ENCODE data around the gene RIPPLY3.
"Not testable (repeated sequence)": the region's sequence is repeated elsewhere in the genome, so short reads cannot be mapped to it uniquely, and the experiment has no call there.

RIPPLY3 gene

DNA sequence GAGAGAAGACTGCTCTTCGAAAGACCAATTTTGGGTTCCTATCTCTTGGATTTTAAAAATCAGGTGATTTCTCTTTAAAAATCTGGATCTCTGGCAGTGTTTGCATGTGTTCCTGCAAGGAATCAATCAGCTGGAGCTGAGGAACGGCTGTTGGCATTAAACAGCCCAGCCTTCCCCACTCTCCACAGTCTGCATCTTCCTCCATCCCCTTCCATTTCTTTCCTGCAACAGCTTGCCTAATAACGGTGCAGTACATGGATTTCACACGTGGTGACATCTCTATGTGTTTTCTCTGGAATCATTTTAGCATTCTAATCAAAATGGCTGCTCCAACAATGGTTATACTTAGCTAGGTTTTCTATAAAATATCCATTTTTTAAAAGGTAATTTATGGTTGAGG, 20.0 kb downstream of the RIPPLY3 start:
- no peak for DNase-seq

DNA sequence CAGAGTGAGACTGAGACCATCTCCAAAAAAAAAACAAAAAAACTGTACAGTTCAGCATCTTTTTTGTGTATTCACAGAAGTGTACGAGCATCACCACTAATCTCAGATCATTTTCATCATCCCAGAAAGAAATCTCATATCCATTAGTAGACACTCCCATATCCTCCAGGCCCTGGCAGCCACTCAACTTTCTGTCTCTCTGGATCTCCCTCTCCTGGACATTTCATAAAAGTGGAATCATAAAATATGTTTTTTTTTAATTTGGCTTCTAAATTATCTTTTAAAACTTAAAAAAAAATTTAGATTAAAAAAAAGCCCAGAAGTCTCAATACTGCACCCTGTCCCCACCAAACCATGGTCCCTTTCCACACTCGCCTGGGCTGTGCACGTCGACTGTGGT, 22.1 kb downstream of the RIPPLY3 start:
- no peak for DNase-seq

DNA sequence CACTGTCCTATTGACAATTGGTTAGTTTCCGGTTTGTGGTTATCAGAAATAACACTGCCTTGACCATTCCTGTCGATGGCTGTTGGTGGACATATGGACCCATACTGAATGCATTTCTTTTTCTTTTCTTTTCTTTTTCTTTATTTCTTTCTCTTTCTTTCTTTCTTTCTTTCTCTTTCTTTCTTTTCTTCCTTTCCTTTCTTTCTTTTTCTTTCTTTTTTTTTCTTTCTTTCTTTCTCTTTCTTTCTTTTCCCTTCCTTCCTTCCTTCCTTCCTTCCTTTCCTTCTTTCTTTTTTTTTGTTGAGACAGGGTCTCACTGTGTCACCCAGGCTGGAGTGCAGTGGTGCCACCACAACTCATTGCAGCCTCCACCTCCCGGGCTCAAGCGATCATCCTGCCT, 24.4 kb downstream of the RIPPLY3 start:
- DNase-seq: no peak

DNA sequence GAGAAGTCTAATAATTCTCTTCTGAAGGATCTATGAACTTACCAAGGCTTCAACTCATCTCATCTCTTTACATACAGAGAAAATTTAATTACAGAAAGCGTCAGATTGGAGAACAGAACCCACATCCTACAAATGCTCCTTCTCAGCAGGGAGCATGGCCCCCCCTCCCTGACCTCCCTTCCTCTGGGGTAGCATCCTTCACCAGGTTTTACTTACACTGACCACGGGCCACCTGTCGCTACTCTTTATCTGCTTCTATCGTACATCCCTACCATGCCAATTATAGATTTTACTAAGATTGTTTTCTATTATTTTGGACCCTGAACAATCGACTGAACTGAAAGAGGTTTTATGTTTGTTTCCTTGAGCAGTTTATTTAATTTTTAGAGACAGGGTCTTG, 25.8 kb downstream of the RIPPLY3 start:
- DNase-seq: no peak

DNA sequence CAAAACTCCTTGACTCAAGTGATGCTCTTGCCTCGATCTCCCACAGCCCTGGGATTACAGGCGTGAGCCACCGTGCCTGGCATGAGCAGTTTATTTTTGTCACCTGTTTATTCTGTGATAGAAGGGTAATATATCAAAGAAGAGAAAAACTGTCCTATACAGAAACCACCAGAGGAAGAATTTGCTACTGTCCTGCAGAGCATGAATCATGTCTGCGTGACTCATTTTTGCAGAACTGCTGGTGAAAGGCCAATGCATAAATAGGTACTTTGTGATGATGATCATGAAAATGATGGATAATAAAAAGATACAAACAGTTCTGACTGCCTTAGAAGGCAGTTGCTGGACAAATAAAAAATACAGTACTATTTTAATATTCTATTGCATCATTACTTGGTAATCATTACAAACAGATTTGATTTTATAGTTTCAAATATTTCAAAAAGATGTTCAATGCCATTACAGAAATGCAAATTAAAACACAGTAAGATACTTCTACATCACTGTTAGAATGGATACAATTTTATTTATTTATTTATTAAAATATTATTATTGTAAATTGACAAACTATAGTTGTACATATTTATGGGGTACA, 26.5 kb downstream of the RIPPLY3 start:
- DNase-seq: no peak

DNA sequence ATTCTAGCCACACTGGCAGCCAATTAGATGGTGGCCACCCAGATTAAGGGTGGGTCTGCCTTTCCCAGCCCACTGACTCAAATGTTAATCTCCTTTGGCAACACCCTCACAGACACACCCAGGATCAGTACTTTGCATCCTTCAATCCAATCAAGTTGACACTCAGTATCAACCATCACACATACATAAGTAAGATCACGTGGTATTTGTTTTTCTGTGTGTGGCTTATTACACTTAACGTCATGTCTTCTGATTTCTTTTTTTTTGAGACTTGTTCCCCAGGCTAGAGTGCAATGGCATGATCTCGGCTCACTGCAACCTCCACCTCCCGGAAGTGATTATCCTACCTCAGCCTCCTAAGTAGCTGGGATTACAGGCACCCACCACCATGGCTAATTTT, 27.9 kb downstream of the RIPPLY3 start:
- not testable (repeated sequence) for DNase-seq

DNA sequence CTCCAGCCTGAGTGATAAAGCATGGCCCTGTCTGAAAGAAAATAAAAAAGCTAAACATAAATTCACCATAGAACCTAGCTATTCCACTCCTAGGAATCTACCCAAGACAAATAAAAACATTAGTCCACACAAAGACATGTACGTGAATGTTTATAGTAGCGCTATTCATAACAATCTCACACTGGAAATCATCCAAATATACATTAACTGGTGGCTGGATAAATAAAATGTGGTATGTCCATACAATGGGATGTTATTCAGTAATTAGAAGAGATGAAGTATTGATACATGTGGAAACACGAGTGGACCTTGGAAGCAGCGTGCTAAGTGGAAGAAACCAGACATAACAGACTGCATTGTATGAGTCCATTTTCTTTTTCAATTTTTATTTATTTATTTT, 29.7 kb downstream of the RIPPLY3 start:
- no peak for DNase-seq

DNA sequence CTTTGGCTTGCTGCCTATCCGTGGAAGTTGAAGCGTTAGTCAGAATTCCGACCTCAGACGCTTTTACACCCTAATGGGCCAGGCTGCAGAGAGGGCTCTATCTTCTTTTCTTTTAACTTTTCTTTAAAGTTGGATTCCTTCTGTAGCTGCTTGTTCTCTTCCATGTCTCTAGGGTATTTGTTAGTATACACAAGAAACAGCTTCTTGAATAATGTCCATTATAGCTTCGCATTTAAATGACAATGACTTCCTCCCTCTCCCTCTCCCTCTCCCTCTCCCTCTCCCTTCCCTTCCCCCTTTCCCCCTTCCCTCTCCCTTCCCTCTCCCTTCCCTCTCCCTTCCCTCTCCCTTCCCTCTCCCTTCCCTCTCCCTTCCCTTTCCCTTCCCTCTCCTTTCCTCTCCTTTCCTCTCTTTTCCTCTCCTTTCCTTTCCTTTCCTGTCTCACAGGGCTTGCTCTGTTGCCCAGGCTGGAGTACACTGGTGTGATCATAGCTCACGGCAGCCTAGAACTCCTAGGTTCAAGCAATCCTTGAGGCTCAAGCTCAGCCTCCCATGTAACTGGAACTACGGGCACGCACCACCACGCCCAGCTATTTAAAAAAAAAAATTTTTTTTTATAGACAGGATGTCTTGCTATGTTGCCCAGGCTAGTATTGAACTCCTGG, 33.0 kb downstream of the RIPPLY3 start:
- DNase-seq: no peak

DNA sequence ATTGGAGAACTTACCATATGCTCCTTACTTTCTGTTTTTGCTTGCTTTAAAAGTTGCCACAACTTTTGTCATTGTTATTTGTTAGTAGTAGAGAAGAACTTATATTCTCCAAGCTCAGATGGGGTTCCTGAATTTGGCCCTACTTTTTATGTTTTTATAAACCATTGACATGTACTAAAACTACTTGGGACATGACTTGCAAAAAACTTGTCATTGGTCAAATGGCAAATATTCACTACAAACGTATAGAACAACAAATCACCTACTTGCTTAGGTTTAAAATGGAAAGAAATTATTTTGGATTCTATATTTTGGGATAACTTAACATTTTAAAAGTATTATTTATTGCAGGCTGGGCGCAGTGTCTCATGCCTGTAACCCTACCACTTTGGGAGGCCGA, 33.7 kb downstream of the RIPPLY3 start:
- no peak for DNase-seq

DNA sequence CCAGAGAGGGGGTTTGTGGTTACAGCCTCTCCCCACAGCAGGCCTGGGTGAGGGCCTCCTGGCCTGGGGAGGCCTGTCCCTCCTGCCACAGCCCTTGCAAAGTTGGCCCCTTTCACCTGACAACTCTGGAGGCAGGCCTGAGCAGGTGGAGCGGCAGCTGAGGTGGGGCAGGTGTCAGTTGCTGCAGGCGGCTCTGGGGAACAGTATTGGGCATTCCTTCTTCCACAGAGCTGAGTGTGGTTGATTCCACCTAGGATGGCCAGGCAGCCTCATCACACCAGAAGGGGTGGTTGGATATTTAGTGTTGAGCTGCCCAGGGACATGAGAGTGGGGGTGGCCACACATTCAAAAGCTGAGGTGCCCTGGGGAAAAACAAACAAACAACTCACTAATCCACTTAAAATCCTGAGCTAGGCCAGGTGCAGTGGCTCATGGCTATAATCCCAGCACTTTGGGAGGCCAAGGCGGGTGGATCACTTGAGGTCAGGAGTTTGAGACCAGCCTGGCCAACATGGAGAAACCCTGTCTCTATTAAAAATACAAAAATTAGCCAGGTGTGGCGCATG, 35.3 kb downstream of the RIPPLY3 start:
- peak; percentile 10 for DNase-seq

DNA sequence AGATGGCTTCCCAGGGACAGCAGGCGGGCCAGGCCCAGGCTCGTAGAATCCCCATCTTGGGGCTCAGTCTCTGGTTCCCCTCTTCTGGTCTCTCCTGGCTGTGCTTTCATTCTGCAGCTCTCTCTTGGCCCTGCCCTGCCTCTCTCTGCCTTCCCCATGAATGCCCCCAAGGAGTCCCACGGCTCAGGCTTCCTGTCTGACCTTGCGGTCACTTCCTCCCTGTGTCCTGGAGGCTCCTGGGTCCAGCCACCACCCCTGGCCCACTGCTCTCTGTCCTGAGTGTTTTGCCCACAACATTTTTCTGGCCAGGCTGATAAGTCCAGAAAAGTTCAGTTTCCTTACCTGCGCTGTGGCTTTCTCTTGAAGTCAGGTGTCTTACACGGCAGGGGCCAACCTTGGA, 37.3 kb downstream of the RIPPLY3 start:
- DNase-seq: no peak

DNA sequence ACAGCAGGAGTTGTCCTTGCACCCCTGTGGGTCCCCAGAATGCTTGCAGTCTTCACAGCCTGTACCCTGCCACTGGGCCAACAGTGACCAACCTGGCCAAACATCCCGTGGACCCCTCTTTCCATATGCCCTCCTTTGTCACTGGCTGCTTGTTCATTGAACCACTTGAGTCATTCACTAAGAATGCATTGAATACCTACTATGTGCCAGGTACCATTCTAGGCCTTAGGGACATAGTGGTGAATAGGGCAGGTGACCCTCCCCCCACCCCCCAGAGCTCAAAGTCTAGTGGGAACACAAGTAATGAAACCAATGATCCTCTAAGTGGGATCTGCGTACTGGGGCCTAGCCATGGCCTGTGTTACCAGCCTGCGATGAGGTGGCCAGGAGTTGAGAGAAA, 38.1 kb downstream of the RIPPLY3 start:
- DNase-seq: no peak

DNA sequence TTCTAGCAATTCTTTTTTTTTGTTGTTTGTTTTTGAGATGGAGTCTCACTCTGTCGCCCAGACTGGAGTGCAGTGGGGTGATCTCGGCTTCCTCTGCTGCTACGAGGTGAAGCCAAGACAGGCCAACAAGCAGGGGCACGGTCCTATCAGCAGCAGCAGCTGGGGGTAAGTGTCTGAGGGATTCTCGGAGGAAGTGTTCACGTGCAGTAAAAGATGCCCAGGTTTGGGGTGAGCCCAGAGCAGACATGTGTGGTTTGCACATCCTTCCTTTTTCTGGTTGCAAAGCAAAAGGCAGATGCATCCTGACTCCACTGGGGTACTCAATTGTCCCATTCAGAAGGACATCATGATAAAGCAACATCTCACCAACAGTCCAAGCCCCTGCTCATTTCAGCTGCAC, 38.6 kb downstream of the RIPPLY3 start:
- no peak for DNase-seq

DNA sequence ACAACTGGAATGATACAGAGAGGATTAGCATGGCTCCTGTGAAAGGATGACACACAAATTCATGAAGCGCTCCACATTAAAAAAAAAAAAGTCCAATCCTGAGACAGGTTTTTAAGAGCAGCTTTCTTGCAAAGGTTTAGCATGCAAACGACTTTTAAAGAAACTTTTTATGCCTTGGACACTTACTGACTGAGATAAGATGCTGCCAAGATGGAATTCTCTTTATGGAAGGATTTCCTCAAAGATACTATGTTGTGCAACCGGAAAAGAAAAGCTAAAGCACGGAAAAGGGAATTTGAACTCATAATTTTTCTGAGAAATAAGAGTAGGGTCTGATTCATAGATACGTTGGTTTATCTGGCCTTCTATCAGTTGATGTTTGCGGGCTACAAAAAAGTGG, 39.1 kb downstream of the RIPPLY3 start:
- no peak for DNase-seq

DNA sequence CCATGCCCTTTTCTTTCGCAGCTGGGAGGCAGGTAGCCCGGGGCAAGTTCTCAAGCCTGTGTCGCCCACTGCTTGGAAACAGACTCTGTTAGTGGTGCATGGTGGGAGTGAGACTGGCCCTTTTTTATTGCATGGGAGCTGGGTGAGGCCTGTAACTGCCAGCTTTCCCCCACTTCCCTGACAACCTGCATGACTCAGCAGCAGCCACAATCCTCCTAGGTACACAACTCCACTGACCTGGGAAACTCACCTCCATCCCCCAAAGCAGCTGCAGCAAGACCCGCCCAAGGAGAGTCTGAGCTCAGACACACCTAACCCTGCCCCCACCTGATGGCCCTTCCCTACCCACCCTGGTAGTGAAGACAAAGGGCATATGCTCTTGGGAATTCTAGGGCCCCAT, 40.6 kb downstream of the RIPPLY3 start:
- no peak for DNase-seq

DNA sequence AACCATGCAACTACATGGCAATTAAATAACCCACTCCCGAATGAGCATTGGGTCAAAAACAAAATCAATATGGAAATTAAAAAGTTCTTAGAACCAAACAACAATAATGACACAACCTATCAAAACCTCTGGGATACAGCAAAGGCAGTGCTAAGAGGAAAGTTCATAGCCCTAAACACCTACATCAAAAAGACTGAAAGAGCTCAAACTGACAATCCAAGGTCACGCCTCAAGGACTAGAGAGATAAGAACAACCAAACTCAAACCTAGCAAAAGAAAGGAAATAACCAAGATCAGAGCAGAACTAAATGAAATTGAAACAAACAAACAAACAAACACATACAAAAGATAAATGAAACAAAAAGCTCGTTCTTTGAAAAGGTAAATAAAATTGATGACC, 43.2 kb downstream of the RIPPLY3 start:
- DNase-seq: not testable (repeated sequence)

DNA sequence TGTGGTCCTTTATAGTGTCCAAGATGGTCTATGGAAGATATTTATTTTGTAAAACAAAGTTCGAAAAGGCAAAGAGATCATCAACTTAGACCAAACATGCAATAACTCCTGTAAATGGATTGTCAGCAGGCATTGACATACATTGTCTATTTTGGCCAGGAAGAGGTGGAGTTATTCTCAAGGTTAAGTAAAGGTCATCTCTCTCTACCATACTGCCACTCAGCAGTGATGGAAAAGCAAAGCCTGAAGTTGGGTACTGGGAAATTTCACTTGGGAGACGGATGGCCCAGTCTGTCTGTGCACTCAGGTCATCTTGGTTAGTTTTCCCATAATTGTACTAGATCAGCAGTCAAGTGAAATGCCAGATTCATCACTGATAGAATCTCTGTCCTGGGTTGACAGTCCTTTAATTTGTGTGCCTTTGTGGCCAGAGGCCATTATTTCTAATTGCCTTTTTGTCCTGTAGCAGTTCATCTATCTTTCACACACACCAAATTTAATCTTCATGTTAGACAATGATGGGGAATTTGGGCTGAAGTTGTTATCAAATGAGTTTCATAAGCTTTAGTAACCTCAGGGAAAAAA, 48.9 kb downstream of the RIPPLY3 start:
- no peak for DNase-seq

DNA sequence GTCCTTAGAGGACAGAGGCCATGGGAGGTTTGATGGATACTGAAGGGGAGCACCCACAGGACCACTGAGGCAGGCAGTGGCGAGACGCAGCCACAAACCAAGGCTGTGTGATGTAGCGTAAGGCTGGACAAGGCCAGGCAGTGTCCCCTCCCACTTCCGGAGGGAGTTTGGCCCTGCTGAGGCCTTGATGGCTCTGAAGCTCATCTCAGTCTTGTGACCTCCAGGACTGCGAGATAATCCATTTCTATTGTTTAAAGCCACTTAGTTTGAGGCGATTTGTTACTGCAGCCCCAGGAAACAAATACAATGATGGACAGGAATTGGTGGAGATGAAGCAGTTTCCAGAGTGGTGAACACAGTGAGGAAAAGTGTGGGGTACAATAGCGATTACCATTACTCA, 51.1 kb downstream of the RIPPLY3 start:
- DNase-seq: no peak

DNA sequence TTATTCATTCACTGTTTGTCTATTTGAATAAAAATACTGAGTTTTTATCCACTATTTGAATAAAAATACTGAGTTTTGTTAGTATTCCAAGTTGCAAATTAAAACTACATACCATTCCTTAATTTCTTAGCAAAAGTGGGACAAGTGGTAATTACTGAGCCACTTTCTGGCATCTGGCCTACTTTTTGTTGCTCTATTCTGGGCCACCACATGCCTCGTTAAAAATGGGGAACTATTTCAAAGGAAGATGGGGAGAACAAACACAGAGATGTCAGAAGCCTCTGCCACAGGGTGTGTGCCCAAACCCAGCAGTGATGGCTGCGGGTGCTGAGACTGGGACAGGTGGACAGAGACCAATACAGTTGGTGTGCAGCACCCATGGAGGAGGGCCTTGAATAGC, 51.8 kb downstream of the RIPPLY3 start:
- DNase-seq: peak; percentile 3

DNA sequence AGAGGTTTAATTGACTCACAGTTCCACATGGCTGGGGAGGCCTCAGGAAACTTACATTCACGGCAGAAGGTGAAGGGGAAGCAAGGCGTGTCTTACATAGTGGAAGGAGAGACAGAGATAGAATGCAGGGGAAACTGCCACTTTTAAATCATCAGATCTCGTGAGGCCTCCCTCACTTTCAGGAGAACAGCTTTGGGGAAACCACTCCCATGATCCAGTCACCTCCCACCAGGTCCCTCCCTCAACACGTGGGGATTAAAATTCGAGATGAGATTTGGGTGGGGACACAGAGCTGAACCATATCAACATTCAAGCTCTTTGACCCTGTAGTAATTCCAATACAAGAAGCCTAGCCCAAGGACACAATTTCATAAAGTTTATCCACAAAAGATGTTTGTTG, 52.7 kb downstream of the RIPPLY3 start:
- DNase-seq: no peak

DNA sequence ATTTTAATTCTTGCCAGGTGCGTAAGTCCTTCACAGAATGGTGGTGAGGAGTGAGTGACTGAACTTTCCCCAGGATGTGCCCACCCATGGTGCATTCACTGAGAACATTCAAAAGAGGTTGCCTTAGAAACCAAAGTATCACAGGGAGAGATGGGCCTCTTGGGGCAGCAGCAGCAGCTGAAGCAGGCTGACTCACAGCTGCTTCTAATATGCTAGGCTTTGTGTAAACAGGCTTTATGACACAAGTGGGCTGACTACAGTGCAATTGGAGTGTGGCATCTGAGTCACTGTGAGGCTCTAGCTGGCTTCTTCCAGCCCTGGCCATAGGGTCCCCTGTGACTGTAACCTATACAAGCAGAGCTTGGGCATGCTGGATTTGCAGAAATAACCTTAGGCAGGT, 53.8 kb downstream of the RIPPLY3 start:
- DNase-seq: peak; percentile 98

DNA sequence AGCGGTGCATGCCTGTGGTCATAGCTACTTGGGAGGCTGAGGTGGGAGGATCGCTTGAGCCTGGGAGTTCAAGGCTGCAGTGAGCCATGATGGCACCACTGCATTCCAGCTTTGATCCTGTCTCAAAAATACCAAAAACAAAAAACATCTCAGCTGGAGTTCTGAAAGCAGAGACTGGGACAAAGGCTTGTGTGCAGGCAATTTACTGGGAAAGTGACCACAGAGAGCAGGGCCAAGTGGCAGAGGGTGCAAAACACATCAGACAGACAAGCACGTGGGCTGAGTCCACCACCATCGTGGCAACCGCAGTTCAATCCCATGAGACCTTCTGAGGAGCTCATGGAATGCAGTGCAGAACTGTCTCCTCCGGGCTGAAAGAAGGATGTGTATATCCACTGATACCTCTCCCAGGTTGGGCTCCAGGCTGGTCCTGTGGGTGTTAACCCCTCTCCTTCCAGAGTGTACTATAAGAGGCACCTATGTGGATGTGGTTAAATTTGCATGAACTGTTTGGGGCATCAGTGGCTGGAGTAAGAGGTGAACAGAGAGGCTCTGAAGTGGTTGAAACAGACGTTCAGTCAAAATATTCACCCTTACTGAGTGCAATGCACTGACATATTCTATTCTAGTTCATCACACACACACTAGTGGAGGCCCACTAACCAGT, 55.6 kb downstream of the RIPPLY3 start:
- DNase-seq: no peak

DNA sequence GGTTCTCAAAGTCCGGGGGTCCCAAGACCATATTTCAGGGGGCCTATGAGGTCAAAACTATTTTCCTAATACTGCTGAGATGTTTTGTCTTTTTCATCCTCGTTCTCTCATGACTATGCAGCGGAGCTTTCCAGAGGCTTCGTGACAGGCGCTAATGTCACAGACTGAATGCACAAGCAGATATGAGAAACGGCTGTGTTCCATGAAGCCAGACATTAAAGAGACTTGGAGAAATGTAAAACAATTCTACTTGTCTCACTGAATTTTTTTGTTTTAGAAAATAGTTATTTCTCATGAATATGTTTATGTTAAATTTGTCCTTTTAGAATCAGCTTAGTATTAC, 56.1 kb downstream of the RIPPLY3 start:
- no peak for DNase-seq

DNA sequence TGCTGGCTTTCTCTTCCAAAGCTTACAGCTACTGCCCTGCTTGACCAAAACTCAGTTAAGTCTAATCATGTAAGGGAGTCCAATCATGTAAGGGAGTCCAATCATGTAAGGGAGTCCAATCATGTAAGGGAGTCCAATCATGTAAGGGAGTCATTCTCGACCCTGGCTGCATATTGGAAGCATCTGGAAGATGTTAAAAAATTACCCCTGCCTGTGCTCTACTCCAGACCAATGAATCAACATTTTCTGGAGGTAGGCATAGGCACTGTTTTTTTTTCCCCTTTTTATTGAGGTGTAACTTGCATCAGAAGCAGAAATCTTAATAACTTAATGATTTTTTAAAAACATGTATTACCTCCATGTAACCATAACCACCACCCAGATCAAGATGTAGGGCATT, 56.9 kb downstream of the RIPPLY3 start:
- DNase-seq: no peak
